HFFc6 (cell line): Measurements from ENCODE around the gene NUP88. TPM values are rescaled to one million over a fixed set of nuclear protein-coding genes. Genes with fewer than 3 reads are reported as not detected.

Source experiments
- DNase-seq: peaks from one replicate; pipeline ENCODE4 v3.0.0-alpha.2; 2018
- H3K27ac Mint-ChIP-seq: 2 replicates; pipeline ENCODE4 v1.8.0; 2020; ENCODE audit warnings: mild to moderate bottlenecking, mixed read lengths
- H3K27me3 Mint-ChIP-seq: 2 replicates; pipeline ENCODE4 v1.8.0; 2021; ENCODE audit warnings: mild to moderate bottlenecking, moderate library complexity, mixed read lengths; ENCODE audit not compliant: insufficient read depth
- H3K36me3 Mint-ChIP-seq: 2 replicates; pipeline ENCODE4 v1.8.0; 2021; ENCODE audit warnings: low read depth, mixed read lengths
- H3K4me1 Mint-ChIP-seq: 2 replicates; pipeline ENCODE4 v1.8.0; 2020; ENCODE audit warnings: low read depth, mixed read lengths
- H3K4me3 Mint-ChIP-seq: 2 replicates; pipeline ENCODE4 v1.8.0; 2020; ENCODE audit warnings: mild to moderate bottlenecking, moderate library complexity, mixed read lengths
- H3K9me3 Mint-ChIP-seq: 2 replicates; pipeline ENCODE4 v1.8.0; 2020; ENCODE audit warnings: mild to moderate bottlenecking, mixed read lengths
- total RNA-seq, 6 experiments: library from RNA; stranded (reverse); fragmentation: NEBNext Ultra II Directional; extraction: Animal tissue kit (Norgen Biotek cat#: 25700); gene quantifications; 2 replicates in 1 of 6; 3 replicates in 5 of 6; pipeline ENCODE4 v1.2.3, GENCODE V29; 2021
- TF ChIP-seq, protein P1 (sequence below): fragments of 200-600 bp; sonication (generic); IDR thresholded peaks from 2 replicates; pipeline ENCODE4 v1.5.0; 2021; ENCODE audit warnings: antibody characterized with exemption, mild to moderate bottlenecking

NUP88 gene
- total RNA-seq, 6 experiments from 2014 or later: 49.3 to 68.7 (median 64.2) TPM

DNA sequence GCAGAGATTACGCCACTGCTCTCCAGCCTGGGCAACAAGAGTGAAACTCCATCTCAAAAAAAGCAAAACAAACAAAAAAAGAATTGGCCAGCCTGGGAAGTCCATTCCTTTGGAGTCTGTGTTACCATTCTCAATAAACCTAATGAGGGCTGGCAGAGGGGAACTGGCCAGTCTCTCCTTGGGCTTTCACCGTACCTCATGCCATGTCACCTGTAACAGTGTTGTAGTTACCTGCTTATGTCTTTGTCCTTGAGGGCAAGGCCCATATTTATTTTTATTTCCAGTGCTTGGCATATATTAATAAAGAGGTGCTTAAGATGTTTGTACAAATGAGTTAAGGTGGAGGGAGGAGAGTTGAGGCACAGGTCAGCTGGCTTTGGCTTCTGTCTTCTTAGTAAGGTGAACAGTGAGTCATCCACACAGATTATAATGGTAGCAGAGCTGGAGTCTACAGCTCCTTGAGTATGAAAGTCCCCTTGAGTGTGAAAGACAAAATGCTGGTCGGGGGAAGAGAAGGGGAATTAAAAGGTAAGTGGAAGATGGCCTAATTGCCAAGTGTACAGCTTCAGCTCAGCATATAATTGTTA lies 11.0 kb upstream of the NUP88 start:
- Mint-ChIP-seq H3K4me1 (peaks cover 37% of the 10 kb centered on the region), H3K27me3 (peaks cover 5% of the 10 kb centered on the region; the same call in 1 of the 2 replicates), H3K4me3 (no peak overlapping the region), H3K9me3 (no peaks in the 10 kb centered on the region), H3K27ac (no peak overlapping the region; the same call in 1 of the 2 replicates), H3K36me3 (peaks cover 60% of the 10 kb centered on the region)
- TF ChIP-seq, protein P1, sequence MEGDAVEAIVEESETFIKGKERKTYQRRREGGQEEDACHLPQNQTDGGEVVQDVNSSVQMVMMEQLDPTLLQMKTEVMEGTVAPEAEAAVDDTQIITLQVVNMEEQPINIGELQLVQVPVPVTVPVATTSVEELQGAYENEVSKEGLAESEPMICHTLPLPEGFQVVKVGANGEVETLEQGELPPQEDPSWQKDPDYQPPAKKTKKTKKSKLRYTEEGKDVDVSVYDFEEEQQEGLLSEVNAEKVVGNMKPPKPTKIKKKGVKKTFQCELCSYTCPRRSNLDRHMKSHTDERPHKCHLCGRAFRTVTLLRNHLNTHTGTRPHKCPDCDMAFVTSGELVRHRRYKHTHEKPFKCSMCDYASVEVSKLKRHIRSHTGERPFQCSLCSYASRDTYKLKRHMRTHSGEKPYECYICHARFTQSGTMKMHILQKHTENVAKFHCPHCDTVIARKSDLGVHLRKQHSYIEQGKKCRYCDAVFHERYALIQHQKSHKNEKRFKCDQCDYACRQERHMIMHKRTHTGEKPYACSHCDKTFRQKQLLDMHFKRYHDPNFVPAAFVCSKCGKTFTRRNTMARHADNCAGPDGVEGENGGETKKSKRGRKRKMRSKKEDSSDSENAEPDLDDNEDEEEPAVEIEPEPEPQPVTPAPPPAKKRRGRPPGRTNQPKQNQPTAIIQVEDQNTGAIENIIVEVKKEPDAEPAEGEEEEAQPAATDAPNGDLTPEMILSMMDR: no peak
- no peak for DNase-seq

DNA sequence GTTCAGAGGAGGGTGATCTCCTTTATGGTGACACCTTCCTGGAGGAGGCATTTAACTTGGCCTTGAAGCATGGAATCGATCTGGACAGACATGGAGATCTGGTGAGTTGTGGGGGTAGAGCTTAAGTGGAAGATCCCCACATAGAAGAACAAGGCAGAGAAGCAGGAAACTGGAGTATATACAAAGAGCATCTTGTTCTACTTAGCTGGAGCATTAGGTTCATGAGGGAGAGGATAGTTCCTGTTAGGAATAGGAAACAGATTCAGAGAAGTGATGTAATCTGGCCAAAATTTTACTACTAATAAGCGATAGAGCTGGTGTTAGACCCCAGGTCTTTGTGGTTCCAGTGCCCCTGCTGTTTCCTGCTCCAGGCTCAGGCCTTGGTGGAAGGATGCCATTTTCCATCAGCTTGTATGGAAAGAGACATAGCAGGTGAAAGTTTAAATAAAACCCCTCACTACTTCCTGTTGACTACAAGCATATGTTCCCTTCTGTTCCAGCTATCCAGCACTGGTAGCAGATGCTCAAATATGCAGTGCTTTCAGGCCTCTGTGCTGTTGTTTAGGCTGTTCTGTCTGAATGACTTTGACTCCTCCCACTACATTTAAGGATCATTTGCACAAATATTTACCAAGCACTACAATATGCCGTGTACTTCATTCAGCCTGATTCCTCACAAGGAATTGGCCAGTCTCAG lies 9.9 kb upstream of the NUP88 start:
- TF ChIP-seq, protein P1: no peak
- no peaks in the 10 kb centered on the region for H3K9me3 Mint-ChIP-seq
- DNase-seq: no peak
- peak overlapping the region; percentile 41 for H3K27ac Mint-ChIP-seq
- no peak overlapping the region for H3K4me3 Mint-ChIP-seq
- peaks cover 5% of the 10 kb centered on the region; the same call in 1 of the 2 replicates for H3K27me3 Mint-ChIP-seq
- H3K4me1 Mint-ChIP-seq: peaks cover 38% of the 10 kb centered on the region
- H3K36me3 Mint-ChIP-seq: peaks cover 62% of the 10 kb centered on the region

DNA sequence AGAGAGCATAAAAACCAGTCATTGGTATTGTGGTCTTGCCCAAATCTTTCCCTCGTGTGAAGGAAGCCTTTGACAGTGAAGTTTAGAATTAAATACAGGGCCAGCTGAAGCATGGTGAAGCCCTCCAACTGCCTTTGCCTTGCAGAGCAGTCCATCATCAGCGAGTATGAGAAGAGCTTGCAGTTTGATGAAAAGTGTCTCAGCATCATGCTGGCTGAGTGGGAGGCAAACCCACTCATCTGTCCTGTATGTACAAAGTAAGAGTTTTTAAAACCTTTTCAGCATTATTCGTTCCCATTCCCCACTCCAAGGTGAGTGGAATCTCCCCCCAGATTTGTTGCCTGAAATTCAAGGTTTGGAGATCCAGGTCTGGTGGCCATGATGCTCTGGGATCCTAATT lies 6.4 kb upstream of the NUP88 start:
- Mint-ChIP-seq H3K9me3 (no peaks in the 10 kb centered on the region), H3K4me3 (no peak overlapping the region), H3K4me1 (peaks cover 61% of the 10 kb centered on the region), H3K27ac (no peak overlapping the region), H3K27me3 (peaks cover 1% of the 10 kb centered on the region; the same call in 1 of the 2 replicates), H3K36me3 (peaks cover 37% of the 10 kb centered on the region)
- TF ChIP-seq, protein P1: no peak
- no peak for DNase-seq

DNA sequence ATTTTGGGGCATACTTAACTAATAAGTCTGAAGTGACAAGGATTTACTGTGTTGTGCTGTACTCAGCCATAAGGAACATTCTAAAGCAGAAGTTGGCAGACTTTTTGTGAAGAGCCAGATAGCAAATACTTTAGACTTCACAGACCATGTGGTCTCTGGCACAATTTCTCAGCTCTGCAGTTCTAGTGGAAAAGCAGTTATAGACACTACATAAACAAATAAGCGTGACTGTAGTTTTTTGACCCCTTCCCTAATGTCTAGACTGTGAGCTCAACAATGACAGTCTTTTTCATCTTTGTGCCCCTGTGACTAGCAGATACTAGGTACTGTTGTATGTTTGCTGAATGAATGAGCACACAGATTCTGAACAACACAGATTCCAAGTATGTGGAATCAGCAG lies 5.4 kb upstream of the NUP88 start:
- peak; percentile 34 for DNase-seq
- no peak overlapping the region for H3K27ac Mint-ChIP-seq
- TF ChIP-seq, protein P1: no peak

DNA sequence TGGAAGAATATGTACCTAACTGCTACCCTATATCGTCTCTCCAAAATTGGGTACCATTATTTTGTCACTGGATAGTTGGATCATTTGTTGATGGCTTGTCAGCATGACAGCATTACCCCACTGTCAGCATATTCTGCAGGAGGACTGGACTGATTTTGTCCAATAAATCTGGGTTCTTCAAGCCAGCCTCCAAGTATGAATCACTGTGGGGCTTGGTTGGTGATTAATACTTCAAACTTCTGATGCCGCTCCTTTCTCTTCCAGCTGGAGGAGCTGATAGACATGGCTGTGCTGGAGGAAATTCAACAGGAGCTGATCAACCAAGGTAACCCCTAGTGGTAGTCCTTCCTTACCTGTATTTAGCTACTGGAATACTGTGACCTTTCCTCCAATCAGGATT lies 3.0 kb upstream of the NUP88 start:
- no peaks in the 10 kb centered on the region for H3K9me3 Mint-ChIP-seq
- H3K4me3 Mint-ChIP-seq: peak overlapping the region; percentile 42; the same call in 1 of the 2 replicates
- peak; percentile 86 for DNase-seq

More for the DNA sequence above, 5.4 kb upstream of the NUP88 start:
- Mint-ChIP-seq H3K27me3 (no peaks in the 10 kb centered on the region), H3K4me1 (peaks cover 64% of the 10 kb centered on the region), H3K4me3 (no peak overlapping the region), H3K36me3 (peaks cover 33% of the 10 kb centered on the region), H3K9me3 (no peaks in the 10 kb centered on the region)

More for the DNA sequence above, 3.0 kb upstream of the NUP88 start:
- Mint-ChIP-seq H3K36me3 (peaks cover 28% of the 10 kb centered on the region), H3K27ac (peak overlapping the region; percentile 72), H3K27me3 (0 out of 2 replicates have a peak, but pooled peaks cover 3% of the 10 kb centered on the region), H3K4me1 (peaks cover 42% of the 10 kb centered on the region)
- TF ChIP-seq, protein P1: peak; percentile 14; the same call in 1 of the 2 replicates
